Activated CD8-positive, alpha-beta T cell treated with anti-CD3 and anti-CD28 coated beads for 36 hours (primary cell): ENCODE measurements around the gene ZNF536. TPM values are rescaled to one million over a fixed set of nuclear protein-coding genes. Genes with fewer than 3 reads are reported as not detected.

Experiments used
- ATAC-seq: fragments of 200-7000 bp; cut with Tn5 transposase; one replicate; pipeline ENCODE4 v1.10.0; 2021; ENCODE audit warnings: mild to moderate bottlenecking, moderate library complexity
- CTCF ChIA-PET: fragments of 350-600 bp; sonication (Branson Sonifier 250); formaldehyde crosslinking; loops from one replicate; lab custom pipeline; 2021; ENCODE audit warnings: antibody characterized with exemption; lab: Charles Lee
- POLR2A ChIA-PET: fragments of 350-600 bp; sonication (Branson Sonifier 250); formaldehyde crosslinking; loops from one replicate; lab custom pipeline; 2021; ENCODE audit warnings: antibody characterized with exemption; lab: Charles Lee
- DNase-seq: peaks from one replicate; pipeline ENCODE4 v3.0.0-alpha.2; 2020
- H3K27ac Mint-ChIP-seq: one replicate; pipeline ENCODE4 v1.8.0; 2021; ENCODE audit warnings: mild to moderate bottlenecking, mixed read lengths
- H3K27me3 Mint-ChIP-seq: one replicate; pipeline ENCODE4 v1.8.0; 2021; ENCODE audit warnings: mixed read lengths
- H3K36me3 Mint-ChIP-seq: one replicate; pipeline ENCODE4 v1.8.0; 2021; ENCODE audit warnings: low read depth, mixed read lengths
- H3K4me1 Mint-ChIP-seq: one replicate; pipeline ENCODE4 v1.8.0; 2021; ENCODE audit warnings: low read depth, mixed read lengths
- H3K4me3 Mint-ChIP-seq: one replicate; pipeline ENCODE4 v1.8.0; 2021; ENCODE audit warnings: mild to moderate bottlenecking, moderate library complexity, mixed read lengths
- H3K9me3 Mint-ChIP-seq: one replicate; pipeline ENCODE4 v1.8.0; 2021; ENCODE audit warnings: mixed read lengths
- CTCF ChIP-seq: fragments of 200-600 bp; IDR thresholded peaks from one replicate; pipeline ENCODE4 v1.8.0; 2022; ENCODE audit warnings: antibody characterized with exemption, mild to moderate bottlenecking
- intact Hi-C: fragments of 100-400 bp; cut with micrococcal nuclease; formaldehyde crosslinking; loops from one replicate; pipeline ENCODE4 v1.10.0; 2022
- total RNA-seq, 2 experiments: library from RNA; stranded (reverse); gene quantifications; one replicate each; pipeline ENCODE4 v1.2.3, GENCODE V29; 2021

The ZNF536 gene
- total RNA-seq, 2 experiments from 2014 or later, result not detected

GRCh38 chr19:30523791-30524190 is 151.6 kb downstream of the ZNF536 start:
- ATAC-seq (no peak), DNase-seq (no peak)
- Mint-ChIP-seq H3K36me3 (no peaks in the 10 kb centered on the region), H3K4me1 (no peaks in the 10 kb centered on the region), H3K27me3 (no peaks in the 10 kb centered on the region), H3K27ac (no peak overlapping the region), H3K9me3 (no peaks in the 10 kb centered on the region), H3K4me3 (no peak overlapping the region)
- no peak for TF ChIP-seq CTCF
- CTCF ChIA-PET, result no interaction called here
- POLR2A ChIA-PET, result no interaction called here
- intact Hi-C loops, result no loop called here

GRCh38 chr19:30525383-30525782 is 153.2 kb downstream of the ZNF536 start:
- ChIA-PET POLR2A (no interaction called here), CTCF (no interaction called here)
- Mint-ChIP-seq H3K4me3 (no peak overlapping the region), H3K4me1 (no peaks in the 10 kb centered on the region), H3K9me3 (no peaks in the 10 kb centered on the region), H3K27ac (no peak overlapping the region), H3K36me3 (no peaks in the 10 kb centered on the region), H3K27me3 (no peaks in the 10 kb centered on the region)
- DNase-seq, result no peak
- intact Hi-C loops, result no loop called here
- no peak for TF ChIP-seq CTCF
- no peak for ATAC-seq

GRCh38 chr19:30528919-30529318 is 156.7 kb downstream of the ZNF536 start:
- ChIA-PET POLR2A (no interaction called here), CTCF (no interaction called here)
- H3K36me3 Mint-ChIP-seq, result no peaks in the 10 kb centered on the region
- ATAC-seq (no peak), DNase-seq (no peak)
- no peaks in the 10 kb centered on the region for H3K27me3 Mint-ChIP-seq
- intact Hi-C loops, result no loop called here
- TF ChIP-seq CTCF, result no peak
- H3K27ac Mint-ChIP-seq, result no peak overlapping the region
- no peaks in the 10 kb centered on the region for H3K4me1 Mint-ChIP-seq
- H3K4me3 Mint-ChIP-seq, result no peak overlapping the region
- H3K9me3 Mint-ChIP-seq, result no peaks in the 10 kb centered on the region

GRCh38 chr19:30529876-30530275 is 157.7 kb downstream of the ZNF536 start:
- Mint-ChIP-seq H3K4me3 (no peak overlapping the region), H3K36me3 (no peaks in the 10 kb centered on the region), H3K9me3 (no peaks in the 10 kb centered on the region), H3K27me3 (no peaks in the 10 kb centered on the region), H3K27ac (no peak overlapping the region), H3K4me1 (no peaks in the 10 kb centered on the region)
- no peak for ATAC-seq
- no peak for TF ChIP-seq CTCF
- POLR2A ChIA-PET, result no interaction called here
- no peak for DNase-seq
- intact Hi-C loops, result no loop called here
- CTCF ChIA-PET, result no interaction called here

- ChIA-PET POLR2A (no interaction called here), CTCF (no interaction called here)
- Mint-ChIP-seq H3K9me3 (no peaks in the 10 kb centered on the region), H3K27ac (no peak overlapping the region), H3K4me1 (no peaks in the 10 kb centered on the region), H3K27me3 (no peaks in the 10 kb centered on the region), H3K4me3 (no peak overlapping the region), H3K36me3 (no peaks in the 10 kb centered on the region)
- no peak for ATAC-seq
- intact Hi-C loops, result no loop called here
- no peak for TF ChIP-seq CTCF
- DNase-seq, result no peak
These were observed 158.6 kb downstream of the ZNF536 start for GRCh38 chr19:30530751-30531150.
